SU-DHL-6 (cell line): ENCODE measurements around the gene MAML3.

Experiments used
- H2AFZ ChIP-seq: fragments of 200-600 bp; sonication (generic); 2 replicates; pipeline ENCODE4 v1.6.1; 2014; ENCODE audit warnings: low read depth, mild to moderate bottlenecking, moderate library complexity, mixed read lengths, antibody characterized with exemption, low read length; ENCODE audit not compliant: severe bottlenecking
- H3F3A ChIP-seq: fragments of 200-600 bp; shearing (Covaris generic); 2 replicates; pipeline ENCODE4 v1.6.0; 2016; ENCODE audit warnings: antibody characterized with exemption, mild to moderate bottlenecking; ENCODE audit not compliant: insufficient read depth
- H3K27ac ChIP-seq: fragments of 200-600 bp; sonication (generic); 2 replicates; pipeline ENCODE4 v1.5.1; 2016; ENCODE audit warnings: low read depth, mild to moderate bottlenecking, low read length, moderate library complexity, mixed read lengths
- H3K27me3 ChIP-seq: fragments of 200-600 bp; sonication (generic), shearing (Covaris generic); 2 replicates; pipeline ENCODE4 v1.6.0; 2014; ENCODE audit warnings: mild to moderate bottlenecking, low read length
- H3K36me3 ChIP-seq: fragments of 200-600 bp; sonication (generic); 2 replicates; pipeline ENCODE4 v1.6.1; 2014; ENCODE audit warnings: mild to moderate bottlenecking, low read length, mixed read lengths
- H3K4me2 ChIP-seq: fragments of 300-600, 200-600 bp; shearing (Covaris generic), sonication (generic); 2 replicates; pipeline ENCODE4 v1.6.0; 2014; ENCODE audit warnings: low read length, low read depth, mild to moderate bottlenecking; ENCODE audit not compliant: poor library complexity, severe bottlenecking
- H3K4me3 ChIP-seq: fragments of 200-600 bp; sonication (generic); 2 replicates; pipeline ENCODE4 v1.5.1; 2014; ENCODE audit warnings: antibody characterized with exemption, low read length, mild to moderate bottlenecking, mixed read lengths; ENCODE audit not compliant: insufficient read depth, poor library complexity, severe bottlenecking
- H3K79me2 ChIP-seq: fragments of 200-600 bp; sonication (generic); 2 replicates; pipeline ENCODE4 v1.6.1; 2014; ENCODE audit warnings: mild to moderate bottlenecking, low read length, moderate library complexity; ENCODE audit not compliant: insufficient read depth
- H3K9ac ChIP-seq: fragments of 200-600 bp; sonication (generic); 2 replicates; pipeline ENCODE4 v1.7.0; 2014; ENCODE audit warnings: mild to moderate bottlenecking, low read length
- H3K9me2 ChIP-seq: fragments of 200-600 bp; sonication (generic); replicated peaks from 2 replicates; pipeline ENCODE4 v1.6.1; 2014; ENCODE audit warnings: low read length; ENCODE audit not compliant: insufficient read depth
- H3K9me3 ChIP-seq: fragments of 200-600 bp; sonication (generic); 2 replicates; pipeline ENCODE4 v1.6.1; 2014; ENCODE audit warnings: low read length, mixed read lengths; ENCODE audit not compliant: insufficient read depth
- H4K20me1 ChIP-seq: fragments of 200-600 bp; sonication (generic); 2 replicates; pipeline ENCODE4 v1.6.1; 2014; ENCODE audit warnings: low read depth, mild to moderate bottlenecking, antibody characterized with exemption, low read length, moderate library complexity, mixed read lengths
- EZH2phosphoT487 ChIP-seq: fragments of 200-600 bp; sonication (generic), shearing (Covaris generic); conservative IDR thresholded peaks from 2 replicates; pipeline ENCODE4 v1.6.1; 2018; ENCODE audit warnings: mild to moderate bottlenecking, antibody characterized with exemption, low read length, moderate library complexity, mixed read lengths
- TF ChIP-seq, protein P1 (sequence below): fragments of 200-600 bp; sonication (generic); IDR thresholded peaks from one replicate; pipeline ENCODE4 v1.5.1; 2017; ENCODE audit warnings: antibody characterized with exemption, mild to moderate bottlenecking, low read length, moderate library complexity; ENCODE audit not compliant: insufficient read depth, poor library complexity, severe bottlenecking

MAML3 gene

DNA sequence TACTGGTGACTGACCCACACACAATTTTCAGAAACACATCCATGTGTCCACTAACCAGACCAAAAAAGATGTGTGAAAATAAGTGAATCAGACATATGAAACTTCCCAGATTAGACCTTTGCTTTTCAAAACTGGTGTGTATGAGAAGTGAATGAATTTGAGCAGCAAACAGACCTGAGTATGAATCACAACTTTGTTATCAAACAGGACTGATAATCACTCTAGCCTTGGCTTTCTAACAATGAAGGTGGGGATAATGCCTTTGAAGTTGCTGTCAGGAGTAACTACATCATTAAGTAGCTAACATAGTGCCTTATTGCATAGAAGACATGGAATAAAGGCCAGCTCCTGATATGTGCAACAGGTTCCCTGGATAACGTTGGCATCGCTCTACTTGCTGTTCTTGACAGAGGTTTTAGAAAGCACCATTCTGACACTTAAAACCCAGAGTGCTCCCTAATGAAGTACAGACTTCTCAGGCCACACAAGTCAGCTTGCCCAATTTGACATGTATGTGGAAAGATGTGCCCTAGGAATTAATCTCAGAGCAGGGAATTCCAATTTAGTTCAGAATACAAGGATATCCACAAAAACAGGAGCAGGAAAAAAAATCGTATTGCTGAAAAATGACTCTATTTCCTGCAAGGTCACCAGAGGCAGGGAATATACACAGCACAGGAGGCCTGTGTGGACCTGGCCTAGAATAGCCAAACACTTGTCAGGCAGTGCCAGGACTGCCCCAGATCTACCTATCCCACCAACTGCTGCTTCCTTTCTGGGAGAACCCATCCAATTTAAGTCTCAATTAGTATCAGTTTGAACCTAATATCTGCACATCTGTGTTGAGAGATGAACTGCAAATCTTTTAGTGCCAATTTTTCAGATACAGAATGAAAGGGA, 87.7 kb downstream of the MAML3 start:
- Histone ChIP-seq H3K9me3 (no peaks in the 10 kb centered on the region), H3K27ac (no peak overlapping the region), H4K20me1 (no peaks in the 10 kb centered on the region), H3K9me2 (no peaks in the 10 kb centered on the region), H3F3A (no peaks in the 10 kb centered on the region), H3K4me2 (no peak overlapping the region), H2AFZ (no peak overlapping the region), H3K9ac (no peak overlapping the region), H3K79me2 (no peaks in the 10 kb centered on the region), H3K27me3 (no peaks in the 10 kb centered on the region), H3K4me3 (no peak overlapping the region), H3K36me3 (no peaks in the 10 kb centered on the region)
- no peak for TF ChIP-seq EZH2phosphoT487
- TF ChIP-seq, protein P1, sequence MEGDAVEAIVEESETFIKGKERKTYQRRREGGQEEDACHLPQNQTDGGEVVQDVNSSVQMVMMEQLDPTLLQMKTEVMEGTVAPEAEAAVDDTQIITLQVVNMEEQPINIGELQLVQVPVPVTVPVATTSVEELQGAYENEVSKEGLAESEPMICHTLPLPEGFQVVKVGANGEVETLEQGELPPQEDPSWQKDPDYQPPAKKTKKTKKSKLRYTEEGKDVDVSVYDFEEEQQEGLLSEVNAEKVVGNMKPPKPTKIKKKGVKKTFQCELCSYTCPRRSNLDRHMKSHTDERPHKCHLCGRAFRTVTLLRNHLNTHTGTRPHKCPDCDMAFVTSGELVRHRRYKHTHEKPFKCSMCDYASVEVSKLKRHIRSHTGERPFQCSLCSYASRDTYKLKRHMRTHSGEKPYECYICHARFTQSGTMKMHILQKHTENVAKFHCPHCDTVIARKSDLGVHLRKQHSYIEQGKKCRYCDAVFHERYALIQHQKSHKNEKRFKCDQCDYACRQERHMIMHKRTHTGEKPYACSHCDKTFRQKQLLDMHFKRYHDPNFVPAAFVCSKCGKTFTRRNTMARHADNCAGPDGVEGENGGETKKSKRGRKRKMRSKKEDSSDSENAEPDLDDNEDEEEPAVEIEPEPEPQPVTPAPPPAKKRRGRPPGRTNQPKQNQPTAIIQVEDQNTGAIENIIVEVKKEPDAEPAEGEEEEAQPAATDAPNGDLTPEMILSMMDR, result no peak

DNA sequence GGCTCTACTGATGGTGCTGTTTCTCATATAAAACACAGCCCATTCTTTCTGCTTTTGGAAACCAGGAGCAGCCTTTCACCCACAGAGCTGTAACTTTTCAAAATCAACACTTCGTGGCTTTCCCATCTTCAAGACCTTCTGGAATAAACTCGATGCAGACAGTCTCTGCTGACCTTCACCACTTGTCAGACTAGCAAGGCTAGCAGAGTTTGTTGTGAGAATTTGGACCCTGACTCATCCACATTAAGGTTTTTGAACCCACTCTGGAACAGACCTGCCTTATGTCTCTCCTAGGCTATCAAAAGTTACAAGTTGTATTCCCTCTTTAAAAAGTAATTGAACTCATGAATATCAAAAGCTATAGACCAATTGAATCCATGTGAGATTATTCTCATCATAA, 88.6 kb downstream of the MAML3 start:
- TF ChIP-seq EZH2phosphoT487, result no peak
- TF ChIP-seq, protein P1, result no peak
- Histone ChIP-seq H3F3A (no peaks in the 10 kb centered on the region), H3K9me3 (no peaks in the 10 kb centered on the region), H3K9me2 (no peaks in the 10 kb centered on the region), H2AFZ (no peak overlapping the region), H4K20me1 (no peaks in the 10 kb centered on the region), H3K4me2 (no peak overlapping the region), H3K36me3 (no peaks in the 10 kb centered on the region), H3K4me3 (no peak overlapping the region), H3K9ac (no peak overlapping the region), H3K27me3 (no peaks in the 10 kb centered on the region), H3K27ac (no peak overlapping the region), H3K79me2 (no peaks in the 10 kb centered on the region)

DNA sequence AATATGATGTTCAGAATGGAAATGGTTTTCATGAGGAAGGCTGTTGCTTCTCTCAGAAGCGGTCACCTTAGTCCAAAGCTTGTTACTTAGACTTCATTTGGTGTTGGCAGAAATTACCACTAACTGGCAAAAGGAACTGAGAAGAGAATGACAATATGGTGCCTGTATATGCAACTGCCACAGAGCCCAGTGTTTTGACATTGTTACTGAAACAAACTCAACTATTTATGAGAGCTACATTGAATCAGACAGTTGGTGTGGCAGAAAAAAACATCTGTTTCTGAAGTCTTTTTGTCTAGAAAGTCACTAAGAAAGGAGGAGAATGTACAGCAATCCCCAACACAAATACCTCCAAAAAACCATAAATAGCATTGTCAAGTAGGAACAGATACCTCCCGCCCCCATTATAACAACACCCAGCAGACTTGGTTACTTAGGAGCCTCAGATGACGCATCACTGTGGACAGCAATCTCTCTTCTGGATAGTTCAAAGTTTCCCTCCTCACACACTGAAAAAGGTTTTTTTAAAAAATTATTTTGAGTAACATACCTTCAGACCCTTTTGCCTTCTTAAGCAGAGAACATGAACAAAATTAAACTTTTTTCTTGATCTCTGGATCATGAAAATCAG, 92.2 kb downstream of the MAML3 start:
- no peaks in the 10 kb centered on the region for H3F3A ChIP-seq
- H3K79me2 ChIP-seq, result no peaks in the 10 kb centered on the region
- H2AFZ ChIP-seq, result no peak overlapping the region
- H3K36me3 ChIP-seq, result no peaks in the 10 kb centered on the region
- H3K27me3 ChIP-seq, result no peaks in the 10 kb centered on the region
- H3K27ac ChIP-seq, result no peak overlapping the region
- no peaks in the 10 kb centered on the region for H4K20me1 ChIP-seq
- H3K4me2 ChIP-seq, result no peak overlapping the region
- no peaks in the 10 kb centered on the region for H3K9me2 ChIP-seq
- H3K9ac ChIP-seq, result no peak overlapping the region
- TF ChIP-seq EZH2phosphoT487, result no peak
- H3K9me3 ChIP-seq, result no peaks in the 10 kb centered on the region
- H3K4me3 ChIP-seq, result no peak overlapping the region

DNA sequence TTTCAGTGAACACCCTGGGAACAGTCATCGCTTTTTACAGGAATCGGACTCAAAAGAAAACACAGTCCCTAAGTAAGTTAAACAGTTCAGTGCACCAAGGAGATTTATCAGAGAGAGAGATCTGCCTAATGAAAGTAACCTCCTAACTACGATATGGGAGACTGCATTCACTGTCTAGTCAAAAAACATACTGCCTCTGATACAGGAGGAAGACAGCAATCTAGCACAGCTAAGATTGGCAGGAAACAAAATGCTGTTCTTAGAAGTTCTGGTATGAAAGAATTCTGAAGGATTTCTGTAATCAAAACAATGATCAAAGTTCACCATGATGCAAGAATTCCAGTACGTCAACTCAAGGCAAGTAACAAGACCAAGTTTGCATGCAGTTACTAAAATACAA, 92.8 kb downstream of the MAML3 start:
- TF ChIP-seq, protein P1, result no peak
- TF ChIP-seq EZH2phosphoT487, result no peak
- Histone ChIP-seq H3K4me3 (no peak overlapping the region), H3K36me3 (no peaks in the 10 kb centered on the region), H3K27ac (no peak overlapping the region), H2AFZ (no peak overlapping the region), H3K9me3 (no peaks in the 10 kb centered on the region), H3F3A (no peaks in the 10 kb centered on the region), H3K27me3 (no peaks in the 10 kb centered on the region), H3K4me2 (no peak overlapping the region), H4K20me1 (no peaks in the 10 kb centered on the region), H3K9ac (no peak overlapping the region), H3K79me2 (no peaks in the 10 kb centered on the region), H3K9me2 (no peaks in the 10 kb centered on the region)
